ENCODE data around the gene PRICKLE1.

Gene PRICKLE1

GRCh38 chr12:42450248-42450647 lies 139.3 kb downstream of the PRICKLE1 start:
- no peak for DNase-seq (ENCODE audit: low read depth in 2 of 2)

GRCh38 chr12:42448841-42449240 lies 140.7 kb downstream of the PRICKLE1 start:
- no peak for DNase-seq (ENCODE audit: low read depth in 2 of 2)

- DNase-seq (ENCODE audit: low read depth in 2 of 2): no peak
These were observed 142.2 kb downstream of the PRICKLE1 start for GRCh38 chr12:42447371-42447786.

DNA sequence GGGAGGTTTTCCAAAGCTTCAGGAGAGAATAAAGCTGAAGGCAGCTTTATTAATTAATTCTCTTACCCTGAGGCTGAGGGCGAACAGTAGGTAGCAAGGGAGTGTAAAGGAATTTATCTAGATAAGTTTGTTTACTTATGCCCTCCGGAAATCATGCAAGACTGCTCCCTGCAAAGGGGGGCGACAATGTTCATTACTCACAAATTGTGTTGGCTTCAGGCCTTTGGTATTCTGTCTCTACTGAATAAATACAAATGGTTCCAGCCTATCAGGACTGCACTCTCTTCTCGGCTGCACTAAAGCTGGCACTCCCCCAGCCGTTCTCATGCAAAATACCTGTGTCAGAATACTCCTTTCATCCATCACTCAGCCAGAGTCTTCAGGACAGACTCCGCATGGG lies 142.8 kb downstream of the PRICKLE1 start:
- no peak for DNase-seq (ENCODE audit: low read depth in 2 of 2)

DNA sequence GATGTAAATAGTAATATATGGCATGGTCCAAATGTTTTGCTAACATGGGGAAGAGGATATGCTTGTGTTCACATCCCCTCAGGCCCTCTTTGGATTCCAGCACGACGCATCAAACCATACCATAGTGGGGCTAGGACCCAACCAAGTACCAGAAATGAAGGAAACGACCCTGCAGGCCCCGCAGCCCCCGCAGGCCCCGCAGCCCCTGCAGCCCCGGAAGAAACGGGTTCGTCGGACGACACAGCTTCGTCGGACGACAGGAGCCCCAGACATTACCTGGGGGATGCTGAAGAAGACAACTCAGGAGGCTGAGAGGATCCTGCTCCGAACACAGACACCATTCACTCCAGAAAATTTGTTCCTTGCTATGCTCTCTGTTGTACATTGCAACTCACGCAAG lies 143.7 kb downstream of the PRICKLE1 start:
- no peak for DNase-seq (ENCODE audit: low read depth in 2 of 2)

GRCh38 chr12:42444192-42444943 lies 145.2 kb downstream of the PRICKLE1 start:
- no peak for DNase-seq (ENCODE audit: low read depth in 2 of 2)

- DNase-seq (ENCODE audit: low read depth in 2 of 2): no peak
These were observed 146.7 kb downstream of the PRICKLE1 start for GRCh38 chr12:42442888-42443287.

GRCh38 chr12:42442311-42442759 lies 147.2 kb downstream of the PRICKLE1 start:
- no peak for DNase-seq (ENCODE audit: low read depth in 2 of 2)

DNA sequence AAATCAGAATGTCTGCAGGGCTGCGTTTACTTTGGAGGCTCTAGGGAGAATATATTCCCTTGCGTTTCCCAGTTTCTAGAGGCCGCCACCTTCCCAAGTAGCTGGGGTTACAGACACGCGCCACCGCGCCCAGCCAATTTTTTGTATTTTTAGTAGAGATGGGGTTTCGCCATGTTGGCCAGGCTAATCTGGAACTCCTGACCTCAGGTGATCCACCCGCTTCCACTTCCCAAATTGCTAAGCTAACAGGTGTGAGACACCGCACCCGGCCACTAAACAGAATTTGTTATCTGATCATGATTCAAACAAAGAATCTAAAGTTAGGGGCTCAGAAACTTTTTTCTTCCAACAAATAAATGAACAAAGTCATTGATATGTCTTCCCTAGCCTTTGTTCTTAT lies 148.9 kb downstream of the PRICKLE1 start:
- DNase-seq (ENCODE audit: low read depth in 2 of 2): no peak

- DNase-seq (ENCODE audit: low read depth in 2 of 2): no peak
These were observed 156.9 kb downstream of the PRICKLE1 start for GRCh38 chr12:42432517-42433140.

GRCh38 chr12:42428850-42429249 lies 160.7 kb downstream of the PRICKLE1 start:
- DNase-seq (ENCODE audit: low read depth in 2 of 2): no peak

DNA sequence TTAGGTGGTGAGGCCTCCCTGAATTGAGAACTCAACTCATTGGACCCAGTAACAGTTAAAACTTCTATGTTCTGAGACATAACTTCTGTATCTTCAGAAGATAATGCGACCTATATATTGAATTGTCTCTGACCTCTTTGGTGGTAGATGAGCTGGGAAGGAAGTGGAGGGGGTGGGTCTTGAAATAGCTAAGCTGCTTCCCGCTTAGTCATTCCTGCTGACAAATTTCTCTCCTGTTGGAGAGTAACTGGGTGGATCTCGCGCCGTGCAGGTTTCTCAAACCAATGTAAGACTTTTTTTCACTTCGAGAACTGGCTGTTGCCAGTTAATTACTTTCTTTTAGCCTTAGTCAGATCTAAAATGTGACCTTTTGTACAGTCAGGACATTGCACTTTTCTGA lies 162.8 kb downstream of the PRICKLE1 start:
- no peak for DNase-seq (ENCODE audit: low read depth in 2 of 2)

DNA sequence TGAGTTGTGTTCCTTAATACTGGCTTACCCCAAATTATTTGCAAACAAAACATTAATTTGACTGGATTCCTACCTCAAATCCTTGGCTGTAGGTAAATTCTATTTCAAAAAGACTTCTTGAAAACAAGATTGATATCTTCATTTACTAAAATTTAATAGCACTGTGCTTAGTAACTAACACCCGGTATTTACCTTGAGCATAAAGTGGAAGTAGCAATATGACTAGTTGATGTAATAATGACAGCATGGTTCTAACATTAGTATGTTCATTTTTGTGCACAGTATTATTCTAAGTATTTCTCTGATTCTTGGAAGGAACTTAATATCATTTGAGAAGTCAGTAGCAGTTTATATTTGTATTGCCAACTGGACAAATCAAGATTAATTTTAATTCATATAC lies 166.8 kb downstream of the PRICKLE1 start:
- DNase-seq (ENCODE audit: low read depth in 2 of 2): no peak

DNA sequence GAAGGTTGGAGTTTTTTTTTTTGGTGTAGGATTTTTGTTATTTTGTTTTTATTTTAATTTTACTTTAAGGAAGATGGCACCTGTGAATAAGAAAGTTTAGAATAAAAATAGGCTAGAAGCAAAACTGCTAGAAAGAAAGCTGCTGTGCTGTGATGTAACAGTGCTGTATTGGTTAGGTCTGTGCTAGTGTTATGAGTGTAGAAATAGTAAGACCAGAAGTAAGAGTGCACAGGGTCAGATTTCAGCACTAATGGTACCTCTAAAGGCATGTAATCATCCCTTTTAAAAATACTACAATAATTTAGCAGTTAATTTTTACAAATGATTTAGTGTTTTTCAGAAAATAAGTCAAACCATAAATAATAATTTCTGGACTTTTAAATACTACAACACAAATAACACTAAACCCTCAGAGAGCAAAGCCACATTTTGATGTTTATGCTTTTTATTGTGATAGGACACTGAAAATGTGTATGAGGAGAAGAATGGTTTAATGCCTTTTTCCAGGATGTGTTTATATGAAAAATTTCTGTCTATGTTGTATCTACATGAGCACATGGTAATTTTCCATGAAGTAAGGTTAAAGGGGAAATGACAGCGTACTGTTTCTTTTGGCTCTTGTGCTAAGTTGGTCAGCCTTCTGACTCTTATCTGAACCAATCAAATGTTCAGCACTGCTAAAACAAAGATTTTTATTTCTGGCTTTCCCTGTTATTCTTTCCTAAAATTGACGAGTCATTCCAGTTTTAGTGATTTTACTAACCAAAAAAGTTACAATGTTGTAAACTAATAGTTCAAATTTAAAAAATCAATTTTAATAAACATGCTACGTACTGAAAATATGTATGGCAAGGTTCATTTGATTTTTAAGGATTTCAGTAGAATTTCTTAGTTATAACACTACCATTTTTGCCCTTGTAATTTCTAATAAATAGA lies 167.4 kb downstream of the PRICKLE1 start:
- DNase-seq (ENCODE audit: low read depth in 2 of 2): no peak

DNA sequence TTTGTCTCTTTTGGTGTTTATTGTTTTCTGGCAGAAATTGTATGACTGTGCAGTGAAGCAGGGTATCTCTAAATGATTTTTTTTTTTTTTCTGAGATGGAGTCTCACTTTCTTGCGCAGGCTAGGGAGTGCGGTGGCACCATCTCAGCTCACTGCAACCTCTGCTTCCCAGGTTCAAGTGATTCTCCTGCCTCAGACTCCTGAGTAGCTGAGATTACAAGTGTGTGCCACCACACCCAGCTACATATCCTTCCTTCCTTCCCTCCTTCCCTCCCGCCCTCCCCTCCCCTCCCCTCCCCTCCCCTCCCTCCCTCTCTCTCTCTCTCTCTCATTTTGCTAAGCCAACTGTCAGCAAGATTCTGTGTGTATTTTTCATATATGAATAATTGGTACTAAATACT lies 169.2 kb downstream of the PRICKLE1 start:
- no peak for DNase-seq (ENCODE audit: low read depth in 2 of 2)

- DNase-seq (ENCODE audit: low read depth in 2 of 2): no peak
These were observed 179.2 kb downstream of the PRICKLE1 start for GRCh38 chr12:42410340-42410739.

DNA sequence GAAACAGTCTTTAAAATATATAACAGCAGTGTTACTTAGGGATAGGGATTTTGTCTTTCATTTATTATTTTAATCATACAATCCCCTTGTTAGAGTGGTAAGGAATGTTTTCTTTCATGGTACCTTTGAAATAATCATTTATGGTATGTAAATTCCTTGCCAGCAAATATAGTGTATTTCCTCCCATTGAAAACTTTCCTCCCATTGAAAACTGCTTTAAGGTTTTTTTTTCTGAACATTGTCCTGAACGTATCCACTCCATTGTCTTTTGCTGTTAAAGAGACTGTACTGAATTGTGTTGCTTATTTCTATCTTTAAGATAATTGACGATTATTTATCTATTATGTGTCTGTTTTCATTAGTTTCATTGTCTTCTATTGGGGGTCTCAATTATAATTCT lies 180.1 kb downstream of the PRICKLE1 start:
- no peak for DNase-seq (ENCODE audit: low read depth in 2 of 2)

DNA sequence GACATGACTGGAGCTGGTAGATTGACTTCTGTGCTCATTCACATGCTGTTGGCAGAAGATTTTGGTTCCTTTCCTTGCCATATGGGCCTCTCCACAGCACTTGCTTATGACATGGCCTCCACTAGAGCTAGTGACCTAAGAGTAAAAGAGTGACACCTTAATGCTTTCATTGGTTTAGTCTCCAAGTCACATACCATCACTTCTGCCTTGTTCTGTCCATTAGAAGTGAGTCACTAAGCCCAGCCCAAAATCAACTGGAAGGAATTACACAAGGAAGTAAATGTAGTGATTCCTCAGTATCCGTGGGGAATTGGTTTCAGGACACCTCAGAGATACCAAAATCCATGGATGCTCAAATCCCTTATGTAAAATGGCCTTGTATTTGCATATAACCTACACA lies 182.2 kb downstream of the PRICKLE1 start:
- DNase-seq (ENCODE audit: low read depth in 2 of 2): no peak
